Panc1 (cell line): Measurements from ENCODE around the gene LHB. TPM values are rescaled to one million over a fixed set of nuclear protein-coding genes. Genes with fewer than 3 reads are reported as not detected.

Experiments used
- ATAC-seq: fragments of 200-7000 bp; cut with Tn5 transposase; 2 replicates; pipeline ENCODE4 v1.9.1; 2020; ENCODE audit warnings: mild to moderate bottlenecking, moderate library complexity
- BruUV-seq: library from RNA; stranded (reverse); fragments of 400-500 nt; replicated peaks from 2 replicates; lab custom pipeline; 2021; lab: Mats Ljungman, UMichigan
- CTCF ChIA-PET: fragments of 300-600 bp; sonication (Branson Sonifier 250); formaldehyde crosslinking; loops from one replicate; lab custom pipeline; 2022; ENCODE audit warnings: antibody characterized with exemption; lab: Charles Lee
- POLR2A ChIA-PET: fragments of 300-600 bp; sonication (Branson Sonifier 250); formaldehyde crosslinking; loops from one replicate; lab custom pipeline; 2022; ENCODE audit warnings: antibody characterized with exemption; lab: Charles Lee
- DNase-seq: peaks from one replicate; pipeline ENCODE4 v3.0.0-alpha.2; 2010; ENCODE audit warnings: low read depth, low spot score
- H3K27ac ChIP-seq: 2 replicates; pipeline ENCODE4 v1.5.1; 2011; ENCODE audit warnings: mild to moderate bottlenecking, low read length, inconsistent platforms
- H3K27me3 ChIP-seq: fragments of 200-500 bp; sonication (Bioruptor generic); 2 replicates; pipeline ENCODE4 v1.6.0; 2014; ENCODE audit warnings: low read length, inconsistent platforms; ENCODE audit not compliant: control insufficient read depth, insufficient read depth
- H3K36me3 ChIP-seq: fragments of 200-500 bp; sonication (Bioruptor generic); 2 replicates; pipeline ENCODE4 v1.5.1; 2014; ENCODE audit warnings: inconsistent platforms, mild to moderate bottlenecking, low read length, moderate library complexity; ENCODE audit not compliant: control insufficient read depth, insufficient read depth
- H3K4me1 ChIP-seq: 2 replicates; pipeline ENCODE4 v1.5.1; 2011; ENCODE audit warnings: inconsistent platforms, mild to moderate bottlenecking, low read length, moderate library complexity; ENCODE audit not compliant: control insufficient read depth, insufficient read depth
- H3K4me3 ChIP-seq, 2 experiments: 2 replicates each; pipeline ENCODE4 v1.5.1; 2011 to 2012; ENCODE audit warnings: low read depth in 2 of 2, low read length in 2 of 2, mild to moderate bottlenecking in 2 of 2, inconsistent platforms in 1 of 2, moderate library complexity in 1 of 2
- H3K9me3 ChIP-seq: fragments of 200-500 bp; sonication (Bioruptor generic); 2 replicates; pipeline ENCODE4 v1.5.1; 2014; ENCODE audit warnings: low read depth, mild to moderate bottlenecking, inconsistent platforms, low read length, moderate library complexity; ENCODE audit not compliant: control insufficient read depth, insufficient read depth
- CTCF ChIP-seq: fragments of 450-650 bp; IDR thresholded peaks from 2 replicates; pipeline ENCODE4 v1.5.1; 2017; ENCODE audit warnings: mild to moderate bottlenecking
- POLR2AphosphoS5 ChIP-seq: IDR thresholded peaks from 2 replicates; pipeline ENCODE4 v1.6.1; 2012; ENCODE audit warnings: mild to moderate bottlenecking, low read depth, low read length, moderate library complexity
- REST ChIP-seq, 2 experiments: IDR thresholded peaks; 2 replicates each; pipeline ENCODE4 v1.6.1; 2011 to 2012; ENCODE audit warnings: low read depth in 2 of 2, control low read depth in 1 of 2, low read length in 1 of 2, mild to moderate bottlenecking in 1 of 2, moderate library complexity in 1 of 2; ENCODE audit not compliant: insufficient read depth in 1 of 2
- SIN3A ChIP-seq: IDR thresholded peaks from 2 replicates; pipeline ENCODE4 v1.6.1; 2012; ENCODE audit warnings: low read depth, mild to moderate bottlenecking, low read length, moderate library complexity, borderline replicate concordance; ENCODE audit not compliant: insufficient read depth
- TCF7L2 ChIP-seq: IDR thresholded peaks from 2 replicates; pipeline ENCODE4 v1.6.1; 2011; ENCODE audit warnings: mild to moderate bottlenecking, low read depth, low read length, inconsistent platforms
- in situ Hi-C: cut with HindIII; loops from 2 replicates; pipeline ENCODE4 v1.10.0; 2016; ENCODE audit warnings: low sequenced_read_pairs, low pct_unique_long_range_greater_than_20kb
- intact Hi-C: fragments of 100-400 bp; cut with micrococcal nuclease; formaldehyde crosslinking; loops from one replicate; pipeline ENCODE4 v1.10.0; 2022; ENCODE audit not compliant: unreplicated experiment
- total RNA-seq: library from RNA; stranded (reverse); gene quantifications from one replicate; pipeline ENCODE4 v1.2.1, GENCODE V29; 2021; ENCODE audit not compliant: unreplicated experiment

Gene LHB
- total RNA-seq, 1 experiment from 2014 or later = 0.39 TPM

GRCh38 chr19:48977061-48977460 is 39.8 kb downstream of the LHB start:
- DNase-seq = no peak
- no peaks in the 10 kb centered on the region for H3K9me3 ChIP-seq
- intact Hi-C loops (loop anchor here (10.0 kb wide), 1 partner anchor 192 kb away; no protein-coding TSS in a partner anchor), in situ Hi-C loops (no loop called here)
- ATAC-seq = no peak
- no TSS peak for BruUV-seq
- POLR2A ChIA-PET = no interaction called here
- no peak for TF ChIP-seq REST (IDR thresholded peaks at IDR 0.05; ENCODE audit: insufficient read depth in 1 of 2, low read depth in 2 of 2, low read length in 1 of 2)
- no peak for TF ChIP-seq SIN3A
- no peak for TF ChIP-seq CTCF
- no peak for TF ChIP-seq POLR2AphosphoS5
- no peak for TF ChIP-seq TCF7L2
- H3K27ac ChIP-seq = no peak overlapping the region
- no peaks in the 10 kb centered on the region for H3K27me3 ChIP-seq
- no peak overlapping the region for H3K4me3 ChIP-seq
- no peaks in the 10 kb centered on the region for H3K4me1 ChIP-seq
- CTCF ChIA-PET = interaction anchor here (0.6 to 1.1 kb wide), 3 partner anchors 10 to 23 kb away, joined by 4 to 9 read pairs (median 4); partner anchors contain the start of gene RUVBL2
- no peaks in the 10 kb centered on the region for H3K36me3 ChIP-seq

- ATAC-seq = no peak; the same call in 1 of the 2 replicates
- no peak for DNase-seq
- BruUV-seq = no TSS peak
Measured at GRCh38 chr19:48975947-48976847, 40.7 kb downstream of the LHB start.

More at GRCh38 chr19:48975947-48976847, 40.7 kb downstream of the LHB start:
- in situ Hi-C loops = no loop called here
- Histone ChIP-seq H3K27ac (no peak overlapping the region), H3K4me3 (no peak overlapping the region), H3K27me3 (no peaks in the 10 kb centered on the region), H3K9me3 (no peaks in the 10 kb centered on the region), H3K4me1 (no peaks in the 10 kb centered on the region), H3K36me3 (no peaks in the 10 kb centered on the region)
- TF ChIP-seq TCF7L2 = no peak
- TF ChIP-seq CTCF = no peak
- TF ChIP-seq SIN3A = no peak
- TF ChIP-seq REST (IDR thresholded peaks at IDR 0.05; ENCODE audit: insufficient read depth in 1 of 2, low read depth in 2 of 2, low read length in 1 of 2) = no peak
- no peak for TF ChIP-seq POLR2AphosphoS5
- POLR2A ChIA-PET = no interaction called here
- CTCF ChIA-PET = interaction anchor here (0.5 to 0.7 kb wide), 3 partner anchors 11 to 107 kb away, joined by 4 to 9 read pairs (median 7); no protein-coding TSS in a partner anchor
- intact Hi-C loops = loop anchor here (10.0 kb wide), 1 partner anchor 191 kb away; no protein-coding TSS in a partner anchor
